22Rv1 (cell line): Measurements from ENCODE around the gene KIAA2012.

Experiments
- H3K27ac ChIP-seq: fragments of 450-650 bp; 2 replicates; pipeline ENCODE4 v1.5.1; 2017
- CTCF ChIP-seq: fragments of 450-650 bp; IDR thresholded peaks from 2 replicates; pipeline ENCODE4 v1.5.1; 2017; ENCODE audit warnings: mild to moderate bottlenecking
- ZFX ChIP-seq: fragments of 450-650 bp; IDR thresholded peaks from 2 replicates; pipeline ENCODE4 v1.6.1; 2017; ENCODE audit warnings: antibody characterized with exemption, borderline replicate concordance

Gene KIAA2012

GRCh38 chr2:202038471-202039277 lies 34.4 kb upstream of the KIAA2012 start:
- no peak overlapping the region for H3K27ac ChIP-seq

DNA sequence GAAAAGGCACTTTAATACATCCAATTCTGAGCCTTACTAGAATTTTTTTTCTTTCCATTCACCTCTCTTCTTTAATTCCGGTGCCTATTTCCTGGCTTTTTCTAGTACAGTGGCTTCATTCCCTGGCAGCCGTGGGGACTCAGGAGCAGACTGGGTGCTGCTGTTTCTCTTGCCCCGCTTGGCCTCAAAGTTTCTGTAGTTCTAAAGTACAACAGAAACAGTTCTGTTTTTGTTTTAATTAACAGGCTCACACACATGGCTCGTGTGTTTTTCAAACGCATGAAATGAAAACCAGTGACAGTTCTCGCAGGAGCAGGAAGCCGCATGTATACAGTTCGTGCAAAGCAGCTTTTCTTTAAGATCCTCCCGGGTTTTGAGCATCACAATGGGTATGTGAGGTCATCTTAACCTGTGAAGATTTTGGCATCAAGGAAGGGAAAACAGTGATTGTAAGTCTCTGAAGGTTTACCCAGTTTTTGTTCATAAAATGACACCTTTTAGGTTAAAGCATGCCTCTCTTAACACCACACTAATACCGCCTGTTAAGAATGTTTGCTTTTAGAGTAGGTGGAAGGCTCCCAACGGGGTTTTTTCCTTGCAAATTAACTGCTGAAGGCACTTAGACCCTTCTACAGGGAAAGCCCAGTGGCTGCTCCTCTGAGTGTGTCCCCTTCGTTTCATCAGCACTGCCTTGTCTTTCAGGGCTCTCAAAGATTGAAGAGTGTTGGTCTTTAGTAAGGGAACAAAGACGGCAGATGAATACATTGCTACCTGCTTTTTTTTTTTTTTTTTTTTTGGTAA lies 33.6 kb upstream of the KIAA2012 start:
- TF ChIP-seq CTCF = no peak
- TF ChIP-seq ZFX = no peak
- no peak overlapping the region; the same call in 1 of the 2 replicates for H3K27ac ChIP-seq

More at GRCh38 chr2:202038471-202039277, 34.4 kb upstream of the KIAA2012 start:
- TF ChIP-seq ZFX (no peak), CTCF (no peak)

- TF ChIP-seq CTCF = no peak
- no peak for TF ChIP-seq ZFX
- H3K27ac ChIP-seq = no peak overlapping the region
Observed at GRCh38 chr2:202040079-202040844, 32.8 kb upstream of the KIAA2012 start.

DNA sequence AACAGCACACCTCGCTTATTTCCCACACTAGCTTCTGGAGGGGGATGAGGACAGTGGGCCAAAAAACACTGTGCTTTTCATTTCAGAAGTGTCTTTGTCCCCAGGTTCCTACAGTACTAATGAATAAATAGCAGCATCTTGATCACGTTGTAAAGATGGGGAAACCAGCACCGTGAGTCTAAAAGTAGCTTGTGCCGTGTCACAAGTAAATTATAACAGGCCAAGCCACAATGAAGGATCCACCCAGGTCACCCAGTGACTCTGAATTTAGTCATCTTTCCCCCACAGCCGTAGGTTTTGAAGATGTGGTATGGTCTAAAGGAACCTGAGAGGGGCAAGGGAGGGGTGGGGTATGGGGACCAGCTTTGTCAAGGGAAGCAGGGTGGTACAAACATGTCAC lies 30.6 kb upstream of the KIAA2012 start:
- no peak overlapping the region for H3K27ac ChIP-seq
- no peak for TF ChIP-seq CTCF

DNA sequence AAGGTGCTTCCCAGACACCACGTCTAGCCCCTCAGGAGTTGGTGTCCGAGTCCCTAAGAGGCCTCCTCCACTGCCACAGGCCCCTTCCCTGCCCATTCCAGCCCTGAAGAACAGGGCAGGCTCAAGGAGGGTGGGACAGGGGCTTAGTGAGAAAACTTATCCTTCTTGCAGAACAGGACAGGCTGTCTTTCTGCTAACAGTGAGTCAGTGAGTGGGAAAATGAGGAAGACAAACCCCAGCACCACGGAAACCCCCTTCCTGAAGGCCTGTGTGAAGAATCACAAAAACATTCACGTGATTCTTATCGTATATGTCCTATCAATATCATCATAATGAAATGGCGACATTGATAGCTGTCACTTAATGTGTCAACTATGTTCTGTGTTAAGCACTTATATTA lies 29.6 kb upstream of the KIAA2012 start:
- no peak overlapping the region for H3K27ac ChIP-seq
- no peak for TF ChIP-seq ZFX
- TF ChIP-seq CTCF = no peak

DNA sequence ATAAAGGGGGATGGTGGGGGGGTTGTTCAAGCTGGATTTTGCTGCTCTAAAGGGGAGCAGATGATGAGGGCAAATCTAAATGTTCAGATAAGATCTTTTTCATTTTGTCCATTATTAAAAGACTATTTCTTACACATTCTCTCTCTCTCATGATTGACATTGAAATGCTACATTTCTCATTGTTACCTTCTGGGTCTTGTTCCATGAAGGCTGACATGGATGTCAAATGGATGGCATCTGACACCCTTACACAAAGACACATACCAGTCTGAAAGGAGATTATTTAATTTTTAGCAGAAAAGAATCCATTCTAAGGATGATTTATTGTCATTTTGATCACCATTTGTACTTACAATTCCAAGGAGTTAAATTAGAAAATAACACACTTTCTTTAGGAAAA lies 28.3 kb upstream of the KIAA2012 start:
- H3K27ac ChIP-seq = no peak overlapping the region
- TF ChIP-seq ZFX = no peak
- TF ChIP-seq CTCF = no peak
